Measurements from ENCODE around the gene BNIP2. TPM values are rescaled to one million over a fixed set of nuclear protein-coding genes. Genes with fewer than 3 reads are reported as not detected.

BNIP2 gene
- total and polyA plus RNA-seq, 2 of the 13 experiments (the other 11 are each of a cell fraction or from before 2014, with no cell fraction given), result 17.4 to 57.6 TPM

GRCh38 chr15:59688782-59689625 lies at the start of gene BNIP2 (continued):
- TF ChIP-seq, protein P1, sequence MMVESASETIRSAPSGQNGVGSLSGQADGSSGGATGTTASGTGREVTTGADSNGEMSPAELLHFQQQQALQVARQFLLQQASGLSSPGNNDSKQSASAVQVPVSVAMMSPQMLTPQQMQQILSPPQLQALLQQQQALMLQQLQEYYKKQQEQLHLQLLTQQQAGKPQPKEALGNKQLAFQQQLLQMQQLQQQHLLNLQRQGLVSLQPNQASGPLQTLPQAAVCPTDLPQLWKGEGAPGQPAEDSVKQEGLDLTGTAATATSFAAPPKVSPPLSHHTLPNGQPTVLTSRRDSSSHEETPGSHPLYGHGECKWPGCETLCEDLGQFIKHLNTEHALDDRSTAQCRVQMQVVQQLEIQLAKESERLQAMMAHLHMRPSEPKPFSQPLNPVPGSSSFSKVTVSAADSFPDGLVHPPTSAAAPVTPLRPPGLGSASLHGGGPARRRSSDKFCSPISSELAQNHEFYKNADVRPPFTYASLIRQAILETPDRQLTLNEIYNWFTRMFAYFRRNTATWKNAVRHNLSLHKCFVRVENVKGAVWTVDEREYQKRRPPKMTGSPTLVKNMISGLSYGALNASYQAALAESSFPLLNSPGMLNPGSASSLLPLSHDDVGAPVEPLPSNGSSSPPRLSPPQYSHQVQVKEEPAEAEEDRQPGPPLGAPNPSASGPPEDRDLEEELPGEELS (CRISPR knock-in tag; IDR thresholded peaks at IDR 0.05), result no peak; the same call in 1 of the 2 replicates
- TF ChIP-seq, protein P2, sequence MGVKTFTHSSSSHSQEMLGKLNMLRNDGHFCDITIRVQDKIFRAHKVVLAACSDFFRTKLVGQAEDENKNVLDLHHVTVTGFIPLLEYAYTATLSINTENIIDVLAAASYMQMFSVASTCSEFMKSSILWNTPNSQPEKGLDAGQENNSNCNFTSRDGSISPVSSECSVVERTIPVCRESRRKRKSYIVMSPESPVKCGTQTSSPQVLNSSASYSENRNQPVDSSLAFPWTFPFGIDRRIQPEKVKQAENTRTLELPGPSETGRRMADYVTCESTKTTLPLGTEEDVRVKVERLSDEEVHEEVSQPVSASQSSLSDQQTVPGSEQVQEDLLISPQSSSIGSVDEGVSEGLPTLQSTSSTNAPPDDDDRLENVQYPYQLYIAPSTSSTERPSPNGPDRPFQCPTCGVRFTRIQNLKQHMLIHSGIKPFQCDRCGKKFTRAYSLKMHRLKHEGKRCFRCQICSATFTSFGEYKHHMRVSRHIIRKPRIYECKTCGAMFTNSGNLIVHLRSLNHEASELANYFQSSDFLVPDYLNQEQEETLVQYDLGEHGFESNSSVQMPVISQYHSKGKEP (CRISPR knock-in tag; IDR thresholded peaks at IDR 0.05), result 0 out of 2 replicates have a peak, but pooled peaks have one; percentile 17
- TF ChIP-seq ZNF329 (CRISPR knock-in tag; IDR thresholded peaks at IDR 0.05; ENCODE audit: low read depth), result no peak
- no peak for TF ChIP-seq MZF1 (CRISPR knock-in tag; IDR thresholded peaks at IDR 0.05; ENCODE audit: borderline replicate concordance)
- TF ChIP-seq, protein P3, sequence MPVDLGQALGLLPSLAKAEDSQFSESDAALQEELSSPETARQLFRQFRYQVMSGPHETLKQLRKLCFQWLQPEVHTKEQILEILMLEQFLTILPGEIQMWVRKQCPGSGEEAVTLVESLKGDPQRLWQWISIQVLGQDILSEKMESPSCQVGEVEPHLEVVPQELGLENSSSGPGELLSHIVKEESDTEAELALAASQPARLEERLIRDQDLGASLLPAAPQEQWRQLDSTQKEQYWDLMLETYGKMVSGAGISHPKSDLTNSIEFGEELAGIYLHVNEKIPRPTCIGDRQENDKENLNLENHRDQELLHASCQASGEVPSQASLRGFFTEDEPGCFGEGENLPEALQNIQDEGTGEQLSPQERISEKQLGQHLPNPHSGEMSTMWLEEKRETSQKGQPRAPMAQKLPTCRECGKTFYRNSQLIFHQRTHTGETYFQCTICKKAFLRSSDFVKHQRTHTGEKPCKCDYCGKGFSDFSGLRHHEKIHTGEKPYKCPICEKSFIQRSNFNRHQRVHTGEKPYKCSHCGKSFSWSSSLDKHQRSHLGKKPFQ (CRISPR knock-in tag; IDR thresholded peaks at IDR 0.05; ENCODE audit: insufficient replicate concordance), result no peak
- TF ChIP-seq KLF16 (CRISPR knock-in tag; IDR thresholded peaks at IDR 0.05), result peak in 1 of 2 experiments; percentile 81; a peak in 1 of 4 replicates
- peak; percentile 86; the same call in 1 of the 2 replicates for TF ChIP-seq EED (CRISPR knock-in tag; IDR thresholded peaks at IDR 0.05)
- TF ChIP-seq CERS6 (CRISPR knock-in tag; IDR thresholded peaks at IDR 0.05), result no peak
- no peak for TF ChIP-seq GMEB2 (CRISPR knock-in tag; IDR thresholded peaks at IDR 0.05; ENCODE audit: low read depth)
- TF ChIP-seq HCFC1 (IDR thresholded peaks at IDR 0.05; ENCODE audit: low read depth, low read length), result peak; percentile 42; the same call in 1 of the 2 replicates
- 0 out of 2 replicates have a peak, but pooled peaks have one; percentile 5 for TF ChIP-seq MAZ (IDR thresholded peaks at IDR 0.05; ENCODE audit: borderline replicate concordance, low read depth, low read length)
- TF ChIP-seq MAZ (CRISPR knock-in tag; IDR thresholded peaks at IDR 0.05; ENCODE audit: low read depth), result peak; percentile 65; the same call in 1 of the 2 replicates
- TF ChIP-seq ZNF382 (CRISPR knock-in tag; IDR thresholded peaks at IDR 0.05; ENCODE audit: borderline replicate concordance), result no peak
- no peak for TF ChIP-seq LCORL (IDR thresholded peaks at IDR 0.05)
- peak; percentile 67 for TF ChIP-seq LCORL (CRISPR knock-in tag; IDR thresholded peaks at IDR 0.05)
- no peak for TF ChIP-seq BHLHE40 (IDR thresholded peaks at IDR 0.05; ENCODE audit: low read length)
- TF ChIP-seq NFYB (CRISPR knock-in tag; IDR thresholded peaks at IDR 0.05), result peak; percentile 73
- no peak for TF ChIP-seq FLYWCH1 (CRISPR knock-in tag; IDR thresholded peaks at IDR 0.05)
